Osteoblast (primary cell): ENCODE data around the gene ASRGL1. TPM values are rescaled to one million over a fixed set of nuclear protein-coding genes. Genes with fewer than 3 reads are reported as not detected.

ENCODE experiments used
- DNase-seq: peaks from one replicate; pipeline ENCODE4 v3.0.0; 2011; ENCODE audit warnings: low spot score, mixed read lengths; ENCODE audit not compliant: insufficient read length; ENCODE audit errors: missing footprints
- H2AFZ ChIP-seq: 2 replicates; pipeline ENCODE4 v1.6.0; 2011; ENCODE audit warnings: mild to moderate bottlenecking, low read length
- H3K27ac ChIP-seq: 2 replicates; pipeline ENCODE4 v1.5.1; 2011; ENCODE audit warnings: mild to moderate bottlenecking, low read depth, low read length, moderate library complexity
- H3K27me3 ChIP-seq: 2 replicates; pipeline ENCODE4 v1.6.0; 2012; ENCODE audit warnings: mild to moderate bottlenecking, control low read depth, inconsistent platforms, low read length, moderate library complexity; ENCODE audit not compliant: insufficient read depth
- H3K36me3 ChIP-seq: 2 replicates; pipeline ENCODE4 v1.5.1; 2011; ENCODE audit warnings: mild to moderate bottlenecking, low read length, control low read depth, moderate library complexity; ENCODE audit not compliant: insufficient read depth
- H3K4me1 ChIP-seq: 2 replicates; pipeline ENCODE4 v1.5.1; 2011; ENCODE audit warnings: mild to moderate bottlenecking, low read length, control low read depth, moderate library complexity; ENCODE audit not compliant: insufficient read depth
- H3K4me2 ChIP-seq: 2 replicates; pipeline ENCODE4 v1.6.0; 2011; ENCODE audit warnings: mild to moderate bottlenecking, low read length; ENCODE audit not compliant: insufficient read depth
- H3K4me3 ChIP-seq: fragments of 200-600 bp; sonication (generic); 3 replicates; pipeline ENCODE4 v1.5.1; 2012; ENCODE audit warnings: mild to moderate bottlenecking, low read length, inconsistent platforms; ENCODE audit not compliant: insufficient read depth
- H3K79me2 ChIP-seq: 2 replicates; pipeline ENCODE4 v1.6.0; 2012; ENCODE audit warnings: mild to moderate bottlenecking, low read length, control low read depth, inconsistent platforms; ENCODE audit not compliant: insufficient read depth
- H3K9me3 ChIP-seq: 2 replicates; pipeline ENCODE4 v1.5.1; 2011; ENCODE audit warnings: low read depth, low read length, control low read depth
- H4K20me1 ChIP-seq: 2 replicates; pipeline ENCODE4 v1.6.0; 2012; ENCODE audit warnings: mild to moderate bottlenecking, low read length, control low read depth; ENCODE audit not compliant: insufficient read depth
- total RNA-seq: library from RNA; depleted of rRNA; stranded (reverse); fragments of >200 nt; gene quantifications from 2 replicates; pipeline ENCODE4 v1.2.3, GENCODE V29; 2012
- TF ChIP-seq, protein P1 (sequence below): IDR thresholded peaks from 2 replicates; pipeline ENCODE4 v1.5.1; 2011; ENCODE audit warnings: mild to moderate bottlenecking, low read depth, low read length, moderate library complexity; ENCODE audit errors: extremely low read depth

ASRGL1 gene
- total RNA-seq, 1 donor, result 0.36 TPM

DNA sequence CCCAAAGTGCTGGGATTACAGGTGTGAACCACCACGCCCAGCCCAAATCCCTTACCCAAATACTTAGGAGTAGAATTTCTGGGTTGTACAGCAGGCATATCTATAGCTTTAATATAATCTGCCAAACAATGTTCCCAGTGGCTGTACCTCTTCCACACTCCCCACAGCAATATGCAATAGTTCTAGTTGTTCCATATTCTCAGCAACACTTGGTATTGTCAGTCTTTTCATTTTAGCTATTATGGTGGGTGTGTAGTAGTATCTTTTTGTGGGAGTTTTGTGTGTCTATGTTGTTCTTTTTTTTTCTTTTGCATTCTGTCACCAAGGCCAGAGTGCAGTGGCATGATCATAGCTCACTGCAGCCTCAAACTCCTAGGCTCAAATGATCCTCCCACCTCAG is 100.4 kb downstream of the ASRGL1 start:
- H3K9me3 ChIP-seq, result no peaks in the 10 kb centered on the region
- no peak overlapping the region for H3K27ac ChIP-seq
- TF ChIP-seq, protein P1, sequence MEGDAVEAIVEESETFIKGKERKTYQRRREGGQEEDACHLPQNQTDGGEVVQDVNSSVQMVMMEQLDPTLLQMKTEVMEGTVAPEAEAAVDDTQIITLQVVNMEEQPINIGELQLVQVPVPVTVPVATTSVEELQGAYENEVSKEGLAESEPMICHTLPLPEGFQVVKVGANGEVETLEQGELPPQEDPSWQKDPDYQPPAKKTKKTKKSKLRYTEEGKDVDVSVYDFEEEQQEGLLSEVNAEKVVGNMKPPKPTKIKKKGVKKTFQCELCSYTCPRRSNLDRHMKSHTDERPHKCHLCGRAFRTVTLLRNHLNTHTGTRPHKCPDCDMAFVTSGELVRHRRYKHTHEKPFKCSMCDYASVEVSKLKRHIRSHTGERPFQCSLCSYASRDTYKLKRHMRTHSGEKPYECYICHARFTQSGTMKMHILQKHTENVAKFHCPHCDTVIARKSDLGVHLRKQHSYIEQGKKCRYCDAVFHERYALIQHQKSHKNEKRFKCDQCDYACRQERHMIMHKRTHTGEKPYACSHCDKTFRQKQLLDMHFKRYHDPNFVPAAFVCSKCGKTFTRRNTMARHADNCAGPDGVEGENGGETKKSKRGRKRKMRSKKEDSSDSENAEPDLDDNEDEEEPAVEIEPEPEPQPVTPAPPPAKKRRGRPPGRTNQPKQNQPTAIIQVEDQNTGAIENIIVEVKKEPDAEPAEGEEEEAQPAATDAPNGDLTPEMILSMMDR, result no peak
- H4K20me1 ChIP-seq, result no peaks in the 10 kb centered on the region
- H3K36me3 ChIP-seq, result no peaks in the 10 kb centered on the region
- H3K4me1 ChIP-seq, result peaks cover 24% of the 10 kb centered on the region
- DNase-seq, result no peak
- no peaks in the 10 kb centered on the region for H3K79me2 ChIP-seq
- no peak overlapping the region for H2AFZ ChIP-seq
- H3K4me2 ChIP-seq, result no peak overlapping the region
- H3K4me3 ChIP-seq, result no peak overlapping the region
- H3K27me3 ChIP-seq, result no peaks in the 10 kb centered on the region

DNA sequence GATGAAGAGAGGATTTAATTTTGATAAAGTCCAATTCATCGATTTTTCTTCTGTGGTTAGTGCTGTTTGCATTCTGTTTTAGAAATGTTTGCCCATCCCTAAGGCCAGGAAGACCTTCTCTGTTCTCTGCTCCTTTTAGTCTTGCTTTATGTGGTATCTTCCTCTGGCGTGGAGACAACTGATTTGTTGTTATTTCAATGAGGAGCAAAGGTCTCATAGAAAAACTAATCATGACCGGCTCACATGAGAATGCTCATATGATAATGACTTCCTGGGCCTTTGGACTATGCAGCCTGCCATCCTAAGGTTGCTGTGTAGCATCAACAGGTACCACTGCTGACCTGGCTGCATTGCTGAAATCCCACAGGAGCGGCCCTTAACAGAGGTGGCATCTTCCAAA is 101.4 kb downstream of the ASRGL1 start:
- no peak overlapping the region for H2AFZ ChIP-seq
- no peaks in the 10 kb centered on the region for H3K9me3 ChIP-seq
- H3K27me3 ChIP-seq, result no peaks in the 10 kb centered on the region
- H3K4me1 ChIP-seq, result peaks cover 22% of the 10 kb centered on the region
- no peak for DNase-seq
- H3K27ac ChIP-seq, result no peak overlapping the region
- H4K20me1 ChIP-seq, result no peaks in the 10 kb centered on the region
- H3K4me3 ChIP-seq, result no peak overlapping the region
- H3K4me2 ChIP-seq, result no peak overlapping the region
- H3K36me3 ChIP-seq, result no peaks in the 10 kb centered on the region
- H3K79me2 ChIP-seq, result no peaks in the 10 kb centered on the region
- TF ChIP-seq, protein P1, result no peak

DNA sequence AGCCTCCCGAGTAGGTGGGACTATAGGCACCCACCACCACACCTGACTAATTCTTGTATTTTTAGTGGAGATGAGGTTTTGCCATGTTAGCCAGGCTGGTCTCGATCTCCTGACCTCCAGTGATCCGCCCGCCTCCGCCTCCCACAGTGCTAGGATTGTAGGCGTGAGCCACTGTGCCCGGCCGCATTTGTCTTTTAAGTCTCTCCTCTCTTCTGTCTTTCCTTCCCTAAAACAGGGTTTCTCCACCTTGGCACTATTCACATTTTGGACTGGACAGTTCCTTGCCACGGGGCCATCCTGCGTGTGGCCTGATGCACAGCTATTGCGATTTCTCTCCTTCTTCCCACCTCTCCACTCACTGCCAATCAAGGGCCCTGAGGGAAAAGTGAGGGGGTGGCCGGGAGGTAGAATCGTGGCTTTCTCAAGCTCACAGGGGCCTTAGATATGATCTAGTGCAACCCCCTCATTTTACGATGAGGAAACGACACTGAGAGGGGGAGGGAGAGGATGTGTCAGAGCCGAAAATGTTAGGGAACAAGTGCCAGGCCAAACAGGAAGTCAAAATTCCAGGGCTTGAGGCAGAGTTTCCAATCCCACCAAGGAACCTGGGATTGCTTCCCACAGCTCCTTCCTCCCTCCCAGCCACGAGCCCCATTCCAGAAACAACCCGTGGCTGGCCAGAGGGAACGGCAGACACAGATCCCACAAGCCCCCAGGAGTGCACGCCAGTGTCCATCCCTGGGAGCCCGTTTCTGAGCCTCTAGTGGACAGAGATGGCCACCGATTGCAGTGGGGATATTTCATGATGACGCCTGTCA is 102.7 kb downstream of the ASRGL1 start:
- Histone ChIP-seq H3K27ac (peak overlapping the region; percentile 90), H3K4me3 (peak overlapping the region; percentile 49), H3K4me1 (peaks cover 31% of the 10 kb centered on the region), H3K79me2 (no peaks in the 10 kb centered on the region), H3K27me3 (no peaks in the 10 kb centered on the region), H3K9me3 (no peaks in the 10 kb centered on the region), H2AFZ (peak overlapping the region; percentile 80), H3K36me3 (no peaks in the 10 kb centered on the region), H4K20me1 (no peaks in the 10 kb centered on the region), H3K4me2 (peak overlapping the region; percentile 73)
- TF ChIP-seq, protein P1, result peak; percentile 45
- DNase-seq, result peak; percentile 95

Other genes with a start within 250 kb of the ASRGL1 start
- 8.7 and 13.8 TPM in 2 replicates for gene INCENP, start 213.4 kb upstream of the ASRGL1 start, total RNA-seq
- gene SCGB1D1, start 147.2 kb upstream of the ASRGL1 start, total RNA-seq, result not detected in 2 replicates
- gene SCGB2A1, start 128.8 kb upstream of the ASRGL1 start, total RNA-seq, result not detected in 2 replicates
- gene SCGB1D2, start 95.2 kb upstream of the ASRGL1 start, total RNA-seq, result not detected in 2 replicates
- gene SCGB2A2, start 67.3 kb upstream of the ASRGL1 start, total RNA-seq, result not detected in 2 replicates
- not detected in 2 replicates for gene SCGB1D4, start 38.4 kb upstream of the ASRGL1 start, total RNA-seq
- not detected in 2 replicates for gene SCGB1A1, start 81.6 kb downstream of the ASRGL1 start, total RNA-seq
- 646 and 720 TPM in 2 replicates for gene AHNAK, start 209.4 kb downstream of the ASRGL1 start, total RNA-seq
- gene EEF1G, start 236.4 kb downstream of the ASRGL1 start, total RNA-seq, result 1,004 and 1,049 TPM in 2 replicates